Uterus (tissue), 2 donors: ENCODE results near the gene ZNF653.

Source experiments
- CTCF ChIP-seq, 4 experiments: fragments of 200-600 bp in 2 of 4; fragments of 450-650 bp in 2 of 4; sonication (generic) in 2 of 4; IDR thresholded peaks; one replicate each; pipeline ENCODE4 v1.5.1; 2016 to 2019; ENCODE audit warnings: antibody characterized with exemption in 4 of 4, mild to moderate bottlenecking in 2 of 4, moderate library complexity in 1 of 4
- POLR2A ChIP-seq, 2 donors: fragments of 450-650 bp; IDR thresholded peaks; one replicate each; pipeline ENCODE4 v1.6.1; 2016; ENCODE audit warnings: antibody characterized with exemption in 2 of 2, mild to moderate bottlenecking in 1 of 2, moderate library complexity in 1 of 2

GRCh38 chr19:11452620-11453310 lies 52.9 kb downstream of the ZNF653 start:
- no peak for TF ChIP-seq POLR2A (IDR thresholded peaks at IDR 0.05)
- no peak for TF ChIP-seq CTCF (IDR thresholded peaks at IDR 0.05)
